GM23248 (cell line): ENCODE data around the gene FOXO1. TPM values are rescaled to one million over a fixed set of nuclear protein-coding genes. Genes with fewer than 3 reads are reported as not detected.
A peak's percentile ranks its signal among the peaks of the same experiment; 100 is the strongest.

Experiments used
- DNase-seq: peaks from one replicate; pipeline ENCODE4 v3.0.0-alpha.2; 2015
- H2AFZ ChIP-seq: fragments of 200-600 bp; sonication (generic); 2 replicates; pipeline ENCODE4 v1.6.1; 2016; ENCODE audit warnings: antibody characterized with exemption
- H3F3A ChIP-seq: fragments of 200-600 bp; sonication (generic); 2 replicates; pipeline ENCODE4 v1.6.1; 2016; ENCODE audit warnings: mild to moderate bottlenecking, antibody characterized with exemption, mixed run types; ENCODE audit not compliant: insufficient read depth
- H3K27ac ChIP-seq: fragments of 200-600 bp; sonication (generic); 2 replicates; pipeline ENCODE4 v1.5.1; 2016; ENCODE audit warnings: mild to moderate bottlenecking
- H3K27me3 ChIP-seq: fragments of 200-600 bp; sonication (generic); replicated peaks from 2 replicates; pipeline ENCODE4 v1.6.1; 2016; ENCODE audit warnings: mild to moderate bottlenecking; ENCODE audit not compliant: insufficient read depth
- H3K36me3 ChIP-seq: fragments of 200-600 bp; sonication (generic); 2 replicates; pipeline ENCODE4 v1.6.1; 2016; ENCODE audit warnings: low read depth, mild to moderate bottlenecking
- H3K4me1 ChIP-seq: fragments of 200-600 bp; sonication (generic); 2 replicates; pipeline ENCODE4 v1.6.1; 2016; ENCODE audit warnings: mild to moderate bottlenecking; ENCODE audit not compliant: insufficient read depth
- H3K4me2 ChIP-seq: fragments of 200-600 bp; sonication (generic); one replicate; pipeline ENCODE4 v1.6.1; 2016; ENCODE audit warnings: mild to moderate bottlenecking; ENCODE audit not compliant: unreplicated experiment
- H3K4me3 ChIP-seq: fragments of 200-600 bp; sonication (generic); 2 replicates; pipeline ENCODE4 v1.5.1; 2016; ENCODE audit warnings: mild to moderate bottlenecking
- H3K79me2 ChIP-seq: fragments of 200-600 bp; sonication (generic); 2 replicates; pipeline ENCODE4 v1.6.1; 2016; ENCODE audit warnings: mild to moderate bottlenecking; ENCODE audit not compliant: insufficient read depth
- H3K9ac ChIP-seq: fragments of 200-600 bp; sonication (generic); 2 replicates; pipeline ENCODE4 v1.6.1; 2016; ENCODE audit warnings: mild to moderate bottlenecking
- H3K9me2 ChIP-seq: fragments of 200-600 bp; sonication (generic); 2 replicates; pipeline ENCODE4 v1.6.1; 2016; ENCODE audit warnings: mixed run types, mild to moderate bottlenecking, moderate library complexity; ENCODE audit not compliant: insufficient read depth
- H3K9me3 ChIP-seq: fragments of 200-600 bp; sonication (generic); one replicate; pipeline ENCODE4 v1.6.1; 2017; ENCODE audit warnings: low read depth
- H4K20me1 ChIP-seq: fragments of 200-600 bp; sonication (generic); 2 replicates; pipeline ENCODE4 v1.6.0; 2016; ENCODE audit not compliant: insufficient read depth
- EZH2 ChIP-seq: fragments of 200-600 bp; sonication (generic); IDR thresholded peaks from 2 replicates; pipeline ENCODE4 v1.6.1; 2018; ENCODE audit warnings: antibody characterized with exemption, mild to moderate bottlenecking; ENCODE audit not compliant: insufficient read depth, poor library complexity, severe bottlenecking
- EZH2phosphoT487 ChIP-seq: fragments of 200-600 bp; sonication (generic); IDR thresholded peaks from 2 replicates; pipeline ENCODE4 v1.6.1; 2018; ENCODE audit warnings: antibody characterized with exemption, moderate library complexity, mild to moderate bottlenecking, low read depth; ENCODE audit not compliant: insufficient read depth
- WGBS, 2 experiments: methylation state at CpG; one replicate each; pipeline ENCODE4 v1.1.6; 2015 to 2017; ENCODE audit warnings: low lambda C conversion rate in 2 of 2, low coverage in 1 of 2; ENCODE audit errors: missing lambda C conversion rate in 2 of 2; 5-methylcytosine and 5-hydroxymethylcytosine counted together
- in situ Hi-C: fragments of 300-500 bp; cut with MboI; formaldehyde crosslinking; loops from 2 replicates; pipeline ENCODE4 v1.15.0; 2020
- polyA plus RNA-seq: library from polyadenylated mRNA; unstranded; fragments of >200 nt; fragmentation: Nextera tagmentation; extraction: Ambion mirVana; gene quantifications from 2 replicates; pipeline ENCODE4 v1.2.1, GENCODE V29; 2016
- total RNA-seq: library from RNA; depleted of rRNA; stranded (reverse); fragments of >200 nt; shearing (Covaris generic); gene quantifications from 2 replicates; pipeline ENCODE4 v1.2.3, GENCODE V29; 2014

Gene FOXO1
- total and polyA plus RNA-seq, 2 experiments from 2014 or later = 0.59 to 1.1 TPM

DNA sequence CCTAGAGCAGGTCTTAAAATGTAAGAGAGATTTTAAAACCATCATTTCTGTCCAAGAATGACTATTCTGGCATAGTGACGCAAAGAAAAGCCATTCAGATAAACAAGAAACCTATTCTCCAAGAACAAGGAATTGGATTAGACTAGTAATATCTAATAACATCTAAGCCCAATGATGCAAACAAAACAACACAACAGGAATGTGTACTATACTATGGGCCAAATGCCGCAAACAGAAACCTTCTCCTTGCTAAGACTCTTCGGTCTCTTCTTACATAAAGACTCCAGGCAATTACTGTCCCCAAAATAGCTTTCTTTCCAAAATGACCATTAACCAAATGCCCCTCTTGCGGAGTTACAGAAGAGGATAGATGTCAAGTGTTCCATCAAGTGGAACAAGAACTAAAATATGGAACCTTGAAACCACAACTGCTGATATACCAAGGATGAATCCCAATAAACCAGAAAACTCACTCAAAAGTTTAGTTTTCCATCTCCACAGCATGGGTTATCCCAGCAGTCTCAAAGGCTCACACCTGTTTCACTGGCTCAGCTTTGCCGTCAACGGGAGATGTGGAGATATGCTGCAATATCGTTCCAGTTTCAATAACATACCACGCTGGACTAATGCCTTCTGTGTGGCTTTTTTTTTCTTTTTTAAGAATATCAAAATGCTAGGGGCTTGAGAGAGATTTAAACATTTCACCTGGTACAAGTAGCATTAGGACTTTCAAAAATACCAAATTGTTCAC, 76.2 kb downstream of the FOXO1 start:
- 83 to 86% methylated on average over 8 of the region's 8 CpGs for WGBS, 2 experiments
- DNase-seq = no peak
- no peaks in the 10 kb centered on the region for H3K9me3 ChIP-seq
- in situ Hi-C loops = no loop called here
- no peak overlapping the region for H3K27ac ChIP-seq
- no peak for TF ChIP-seq EZH2
- TF ChIP-seq EZH2phosphoT487 = no peak
- H3K27me3 ChIP-seq = no peaks in the 10 kb centered on the region
- no peak overlapping the region for H3K9ac ChIP-seq
- H3F3A ChIP-seq = no peaks in the 10 kb centered on the region
- no peaks in the 10 kb centered on the region for H3K36me3 ChIP-seq
- H2AFZ ChIP-seq = no peak overlapping the region
- H3K79me2 ChIP-seq = no peaks in the 10 kb centered on the region
- H4K20me1 ChIP-seq = no peaks in the 10 kb centered on the region
- H3K4me3 ChIP-seq = no peak overlapping the region
- H3K9me2 ChIP-seq = no peaks in the 10 kb centered on the region
- no peak overlapping the region for H3K4me2 ChIP-seq
- H3K4me1 ChIP-seq = peaks cover 5% of the 10 kb centered on the region; the same call in 1 of the 2 replicates

GRCh38 chr13:40589285-40590109, 76.9 kb downstream of the FOXO1 start:
- Histone ChIP-seq H3K4me1 (peaks cover 5% of the 10 kb centered on the region; the same call in 1 of the 2 replicates), H3K36me3 (no peaks in the 10 kb centered on the region), H2AFZ (no peak overlapping the region), H3K27me3 (no peaks in the 10 kb centered on the region), H3K27ac (no peak overlapping the region), H3F3A (no peaks in the 10 kb centered on the region), H3K79me2 (no peaks in the 10 kb centered on the region), H4K20me1 (no peaks in the 10 kb centered on the region), H3K9ac (no peak overlapping the region), H3K4me2 (peak overlapping the region; percentile 20), H3K9me2 (no peaks in the 10 kb centered on the region), H3K4me3 (no peak overlapping the region), H3K9me3 (no peaks in the 10 kb centered on the region)
- in situ Hi-C loops = no loop called here
- no peak for TF ChIP-seq EZH2phosphoT487
- TF ChIP-seq EZH2 = no peak
- peak; percentile 53 for DNase-seq
- WGBS, 2 experiments = 23 to 26% methylated on average over 4 of the region's 4 CpGs

DNA sequence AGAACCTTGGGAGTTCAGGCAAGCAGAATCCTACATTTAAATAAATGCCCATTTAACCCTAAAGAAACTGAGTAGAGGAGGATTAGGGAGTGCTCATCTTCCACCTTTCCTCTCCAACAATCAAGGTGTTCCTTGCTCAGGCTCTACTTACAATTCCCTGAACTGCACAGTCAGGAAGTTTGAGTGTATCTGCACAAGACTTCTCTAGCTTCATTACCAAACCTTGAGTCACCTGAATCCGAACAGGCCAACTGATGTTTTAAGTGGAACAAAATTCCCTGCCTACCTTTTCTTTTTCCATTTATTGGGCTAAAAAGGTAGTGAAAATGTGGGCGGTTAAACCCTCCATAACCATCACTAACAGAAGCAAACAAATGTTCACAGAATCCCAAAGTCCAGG, 78.3 kb downstream of the FOXO1 start:
- no peaks in the 10 kb centered on the region for H3K27me3 ChIP-seq
- H3K79me2 ChIP-seq = no peaks in the 10 kb centered on the region
- no peak overlapping the region for H3K4me2 ChIP-seq
- H3K4me3 ChIP-seq = no peak overlapping the region
- in situ Hi-C loops = no loop called here
- H3K4me1 ChIP-seq = peaks cover 5% of the 10 kb centered on the region; the same call in 1 of the 2 replicates
- no peak for DNase-seq
- no peaks in the 10 kb centered on the region for H4K20me1 ChIP-seq
- no peak overlapping the region for H3K9ac ChIP-seq
- H3K9me3 ChIP-seq = no peaks in the 10 kb centered on the region
- no peak overlapping the region for H2AFZ ChIP-seq
- 88 to 94% methylated on average over 2 of the region's 2 CpGs for WGBS, 2 experiments
- TF ChIP-seq EZH2phosphoT487 (no peak), EZH2 (no peak)
- H3F3A ChIP-seq = no peaks in the 10 kb centered on the region
- H3K27ac ChIP-seq = no peak overlapping the region
- H3K9me2 ChIP-seq = no peaks in the 10 kb centered on the region
- H3K36me3 ChIP-seq = no peaks in the 10 kb centered on the region

DNA sequence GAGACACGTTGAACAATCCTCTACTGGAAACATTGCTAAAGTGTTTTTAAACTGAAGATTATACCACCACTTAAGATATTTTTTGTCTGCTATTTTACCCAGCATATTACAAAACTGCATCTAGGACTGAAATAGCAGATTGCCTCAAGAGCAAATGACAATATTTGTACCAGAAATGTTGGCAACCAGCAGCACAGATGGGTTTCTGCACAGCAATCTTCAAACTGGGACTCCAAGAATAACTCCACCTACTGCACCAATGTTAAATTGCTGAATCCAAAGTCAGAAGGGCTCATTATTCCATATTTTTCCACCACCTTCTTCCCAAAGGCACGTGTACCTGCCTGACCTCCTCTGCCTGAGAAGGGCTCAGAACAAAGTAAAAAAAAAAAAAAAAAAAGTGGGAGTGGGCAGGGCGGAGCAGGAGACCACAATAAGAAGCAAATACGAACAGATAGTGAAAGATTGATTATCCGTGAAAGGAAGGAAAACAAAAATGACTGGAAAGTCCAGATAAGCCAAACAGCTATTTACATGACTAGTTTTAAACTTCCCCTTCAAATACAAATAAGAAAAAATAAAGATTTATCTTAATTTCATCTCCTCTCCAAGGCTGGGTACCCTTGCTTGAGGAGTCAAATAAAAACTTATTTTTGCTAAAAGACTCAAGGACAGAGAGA, 79.4 kb downstream of the FOXO1 start:
- Histone ChIP-seq H3K4me3 (no peak overlapping the region), H2AFZ (no peak overlapping the region), H3K9me2 (no peaks in the 10 kb centered on the region), H3K79me2 (no peaks in the 10 kb centered on the region), H3K9ac (no peak overlapping the region), H3K4me1 (peaks cover 5% of the 10 kb centered on the region; the same call in 1 of the 2 replicates), H3K27me3 (no peaks in the 10 kb centered on the region), H3K36me3 (no peaks in the 10 kb centered on the region), H3K9me3 (no peaks in the 10 kb centered on the region), H3K27ac (no peak overlapping the region), H4K20me1 (no peaks in the 10 kb centered on the region), H3K4me2 (no peak overlapping the region), H3F3A (no peaks in the 10 kb centered on the region)
- 47 to 57% methylated on average over 5 of the region's 5 CpGs for WGBS, 2 experiments
- in situ Hi-C loops = no loop called here
- no peak for DNase-seq
- TF ChIP-seq EZH2phosphoT487 = no peak
- TF ChIP-seq EZH2 = no peak
